IPS-18c (cell line): ENCODE data around the gene UBL4A.
A peak's percentile ranks its signal among the peaks of the same experiment; 100 is the strongest.

Experiments
- H3K4me3 ChIP-seq: 2 replicates; pipeline ENCODE4 v1.7.0; 2013; ENCODE audit warnings: low read depth, mild to moderate bottlenecking, low read length, moderate library complexity; ENCODE audit not compliant: insufficient read depth
- H3K9me3 ChIP-seq: one replicate; pipeline ENCODE4 v1.6.1; 2013; ENCODE audit warnings: mild to moderate bottlenecking, low read length, moderate library complexity; ENCODE audit not compliant: control insufficient read depth, insufficient read depth

The UBL4A gene

DNA sequence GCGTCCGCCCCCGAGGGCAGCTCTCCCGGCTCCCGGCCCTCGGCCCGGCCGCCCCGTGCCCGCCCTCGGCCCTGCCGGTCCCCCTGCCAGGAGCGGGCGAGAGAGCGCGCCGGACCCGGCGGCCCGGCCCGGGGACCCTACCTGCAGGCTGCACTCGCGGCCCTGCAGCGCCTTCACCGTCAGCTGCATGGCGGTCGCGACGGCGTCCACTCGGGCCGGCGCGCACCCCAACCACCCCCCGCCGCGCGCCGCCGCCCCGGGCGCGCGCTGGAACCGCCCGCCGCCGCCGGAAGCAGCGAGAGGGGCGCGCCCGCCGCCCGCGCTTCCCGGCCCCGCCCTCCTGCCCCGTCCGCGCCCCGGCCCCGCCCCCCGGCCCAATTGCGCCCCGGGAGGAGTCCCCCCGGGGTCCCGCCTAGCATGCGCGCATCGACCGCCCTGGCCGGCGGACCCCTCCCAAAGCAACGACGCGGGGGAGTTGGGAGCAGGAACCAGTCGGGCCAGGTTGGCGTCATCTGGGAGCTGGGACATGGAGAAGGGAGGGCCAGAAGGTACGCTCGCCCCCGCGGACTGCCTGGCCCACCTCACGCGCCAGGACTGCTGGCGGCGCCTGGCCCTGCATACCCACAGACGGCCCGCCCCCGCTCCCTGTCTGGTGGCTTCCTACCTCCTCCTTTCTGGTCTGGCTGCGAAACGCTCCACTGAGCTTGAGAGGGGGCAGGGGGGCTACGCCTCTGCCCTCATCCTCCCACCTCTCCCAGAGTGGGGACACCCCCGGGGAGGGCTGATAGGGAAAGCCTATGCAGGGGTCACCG lies at the start of gene UBL4A:
UBL4A (minus strand) TSS at position 220 of the 812 bp plus-strand sequence; CDS start at position 189, 31 bp downstream.
- Histone ChIP-seq H3K9me3 (peaks cover 18% of the 10 kb centered on the region), H3K4me3 (peak within 1 kb of the TSS; percentile 44)

DNA sequence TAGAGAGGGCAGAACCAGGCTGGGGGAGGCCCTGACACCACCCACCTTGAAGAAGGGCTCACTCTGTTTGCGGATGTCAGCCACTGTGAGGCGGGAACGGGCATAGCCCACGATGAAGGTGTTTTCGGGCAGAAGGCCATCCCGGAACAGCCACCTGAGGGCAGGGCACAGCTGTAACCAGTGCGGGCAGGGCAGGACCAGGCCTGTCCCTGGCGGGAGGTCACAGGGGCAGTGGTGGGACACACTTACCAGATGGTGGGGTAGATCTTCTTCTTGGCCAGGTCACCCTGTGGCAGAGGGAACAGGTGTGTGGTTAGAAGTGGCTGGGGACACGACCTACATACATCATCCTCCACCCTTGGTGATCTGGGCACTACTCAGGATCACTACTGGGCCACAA lies 49.5 kb upstream of the UBL4A start:
- Histone ChIP-seq H3K4me3 (no peak overlapping the region), H3K9me3 (peaks cover 11% of the 10 kb centered on the region)

DNA sequence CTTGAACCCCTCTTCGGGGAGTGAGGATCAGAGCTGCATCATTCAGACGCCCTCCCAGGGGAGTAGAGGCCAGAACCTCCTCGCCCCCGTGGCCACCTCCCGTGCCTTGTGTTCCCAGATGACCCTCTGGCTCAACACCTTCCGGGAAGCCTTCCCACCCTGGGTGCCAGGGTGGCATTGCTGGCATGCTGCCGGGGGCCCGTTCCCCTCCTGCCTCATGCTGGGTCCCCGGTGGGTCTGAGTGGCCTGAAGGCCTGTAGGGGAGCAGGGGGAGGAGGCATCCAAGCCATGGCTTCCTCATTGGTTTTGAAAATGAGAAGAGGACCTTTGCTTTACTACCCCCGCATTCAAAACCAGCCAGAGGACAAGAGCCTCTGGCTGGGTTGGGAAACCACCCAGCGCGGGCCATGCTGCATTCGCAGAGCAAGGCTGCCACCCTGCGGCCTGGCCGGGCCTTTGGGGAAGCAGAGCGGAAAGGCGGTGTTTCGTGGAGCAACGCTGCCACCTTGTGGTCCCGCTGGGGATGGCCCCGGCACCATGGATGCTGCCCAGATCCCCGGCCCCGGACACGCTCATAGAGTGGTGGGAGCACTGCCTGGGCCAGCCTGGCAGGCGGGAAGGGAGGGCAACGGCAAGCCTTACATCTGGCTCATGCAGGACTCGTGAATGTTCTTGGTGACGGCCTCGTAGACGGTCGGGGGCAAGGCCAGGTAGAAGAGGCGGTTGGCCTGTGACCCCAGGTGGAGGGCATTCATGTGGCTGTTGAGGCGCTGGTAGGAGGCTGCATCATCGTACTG lies 48.3 kb upstream of the UBL4A start:
- Histone ChIP-seq H3K9me3 (peaks cover 13% of the 10 kb centered on the region), H3K4me3 (no peak overlapping the region)

DNA sequence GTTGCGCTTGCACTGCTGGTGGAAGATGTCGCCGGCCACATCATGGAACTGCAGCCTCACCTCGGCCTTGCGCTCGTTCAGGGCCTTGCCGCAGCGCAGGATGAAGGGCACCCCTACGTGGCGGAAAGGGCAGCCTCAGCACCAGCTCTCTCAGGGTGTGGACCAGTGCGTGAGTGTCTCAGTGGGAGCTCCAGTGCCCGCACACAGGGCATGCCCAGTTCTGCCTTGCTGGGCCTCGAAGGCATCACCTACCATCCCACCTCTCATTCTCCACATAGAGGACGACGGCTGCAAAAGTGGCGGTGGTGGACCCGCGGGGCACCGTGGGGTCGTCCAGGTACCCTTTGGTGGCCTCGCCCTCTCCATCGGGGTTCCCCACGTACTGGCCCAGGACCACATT lies 46.3 kb upstream of the UBL4A start:
- peaks cover 15% of the 10 kb centered on the region for H3K9me3 ChIP-seq
- no peak overlapping the region for H3K4me3 ChIP-seq

DNA sequence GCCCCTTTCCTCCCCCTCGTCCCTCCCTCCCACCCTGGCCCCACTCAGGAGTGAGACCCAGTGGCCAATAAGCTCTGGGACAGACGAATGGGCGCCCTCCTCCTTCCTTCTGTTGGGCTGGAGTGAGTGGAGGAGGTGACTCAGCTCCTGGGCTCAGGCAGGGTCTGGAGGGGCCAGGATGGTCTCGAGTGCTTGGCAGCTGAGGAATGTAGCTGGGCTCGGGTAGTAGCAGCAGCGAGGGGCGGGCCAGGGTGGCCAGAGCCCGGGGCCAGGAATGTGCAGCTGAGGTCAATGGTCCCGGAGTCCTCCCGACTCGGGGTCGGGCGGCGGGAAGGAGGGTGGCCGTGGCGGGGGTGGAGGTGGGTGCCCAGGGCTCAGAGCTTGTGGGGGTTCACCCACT lies 45.2 kb upstream of the UBL4A start:
- H3K9me3 ChIP-seq: peaks cover 21% of the 10 kb centered on the region

DNA sequence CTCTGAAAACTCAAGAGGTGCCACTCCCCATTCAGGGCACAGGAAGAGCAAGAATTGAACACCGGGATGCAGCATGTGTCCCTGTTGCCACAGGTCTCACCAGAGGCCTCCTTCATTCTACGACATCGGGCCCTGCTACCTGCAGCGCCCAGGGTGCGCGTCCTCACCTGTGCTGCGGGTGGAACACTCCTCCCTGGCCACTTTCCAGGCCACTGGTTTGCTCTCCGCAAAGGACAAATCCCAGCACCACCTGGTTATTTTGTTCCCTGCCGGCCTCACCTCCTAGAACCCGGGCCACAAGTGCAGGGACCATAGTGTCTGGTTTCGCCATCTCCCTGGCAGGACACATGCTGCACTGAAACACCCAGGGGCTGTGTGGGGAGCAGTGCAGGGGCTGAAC lies 43.9 kb upstream of the UBL4A start:
- H3K9me3 ChIP-seq: peaks cover 22% of the 10 kb centered on the region
- no peak overlapping the region for H3K4me3 ChIP-seq

More for the DNA sequence above, 45.2 kb upstream of the UBL4A start:
- H3K4me3 ChIP-seq: no peak overlapping the region

DNA sequence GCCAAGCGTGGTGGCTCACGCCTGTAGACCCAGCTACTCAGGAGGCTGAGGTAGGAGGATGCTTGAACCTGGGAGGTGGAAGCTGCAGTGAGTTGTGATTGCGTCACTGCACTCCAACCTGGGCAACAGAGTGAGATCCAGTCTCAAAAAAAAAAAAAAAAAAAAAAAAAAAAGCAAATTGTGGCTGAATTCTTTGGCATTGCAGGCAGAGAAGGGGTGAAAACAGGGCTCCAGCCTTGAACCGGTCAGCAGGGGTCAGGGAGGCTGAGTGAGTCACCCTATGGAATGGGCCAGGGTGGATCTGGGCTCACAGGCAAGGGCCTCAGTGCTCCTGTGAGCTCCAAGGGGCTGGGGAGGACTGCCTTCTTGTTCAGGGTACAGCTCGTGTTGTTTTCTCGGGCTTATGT lies 42.8 kb upstream of the UBL4A start:
- peaks cover 22% of the 10 kb centered on the region for H3K9me3 ChIP-seq

DNA sequence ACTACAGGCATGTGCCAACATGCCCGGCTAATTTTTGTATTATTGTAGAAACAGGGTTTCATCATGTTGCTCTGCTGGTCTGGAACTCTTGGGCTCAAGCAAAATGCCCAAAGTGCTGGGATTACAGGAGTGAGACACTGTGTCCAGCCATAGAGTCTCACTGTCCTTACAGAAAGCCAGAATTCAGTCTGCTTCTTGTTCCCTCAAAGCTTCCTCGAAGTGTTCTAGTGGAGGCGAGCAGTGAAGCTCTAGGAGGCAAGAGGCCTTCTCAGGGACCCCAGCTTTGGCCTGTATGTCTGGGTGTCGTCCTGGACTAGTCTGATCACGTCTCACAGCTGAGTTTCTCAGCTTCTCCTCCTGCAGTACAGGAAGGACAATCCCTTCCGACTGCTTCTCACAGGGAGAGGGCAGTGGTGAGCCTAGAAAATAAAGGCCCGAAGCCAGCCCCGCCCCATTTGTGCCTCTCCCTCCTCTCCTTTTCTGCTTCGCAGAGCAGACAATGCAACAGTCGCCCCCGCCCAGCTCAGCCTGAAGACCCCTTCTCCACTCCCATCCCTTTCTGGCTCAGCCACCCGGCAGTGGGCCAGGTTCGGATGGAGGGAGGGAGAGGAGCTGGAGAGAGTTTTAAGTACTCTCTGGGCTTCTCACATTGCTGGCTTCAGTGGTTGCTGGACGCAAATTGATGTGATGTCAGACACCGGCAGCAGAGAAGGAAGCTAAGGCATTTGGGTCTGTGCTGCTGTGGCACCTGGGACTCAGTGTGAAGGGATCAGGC lies 40.7 kb upstream of the UBL4A start:
- Histone ChIP-seq H3K9me3 (peaks cover 17% of the 10 kb centered on the region), H3K4me3 (no peak overlapping the region)

More for the DNA sequence above, 42.8 kb upstream of the UBL4A start:
- no peak overlapping the region for H3K4me3 ChIP-seq

DNA sequence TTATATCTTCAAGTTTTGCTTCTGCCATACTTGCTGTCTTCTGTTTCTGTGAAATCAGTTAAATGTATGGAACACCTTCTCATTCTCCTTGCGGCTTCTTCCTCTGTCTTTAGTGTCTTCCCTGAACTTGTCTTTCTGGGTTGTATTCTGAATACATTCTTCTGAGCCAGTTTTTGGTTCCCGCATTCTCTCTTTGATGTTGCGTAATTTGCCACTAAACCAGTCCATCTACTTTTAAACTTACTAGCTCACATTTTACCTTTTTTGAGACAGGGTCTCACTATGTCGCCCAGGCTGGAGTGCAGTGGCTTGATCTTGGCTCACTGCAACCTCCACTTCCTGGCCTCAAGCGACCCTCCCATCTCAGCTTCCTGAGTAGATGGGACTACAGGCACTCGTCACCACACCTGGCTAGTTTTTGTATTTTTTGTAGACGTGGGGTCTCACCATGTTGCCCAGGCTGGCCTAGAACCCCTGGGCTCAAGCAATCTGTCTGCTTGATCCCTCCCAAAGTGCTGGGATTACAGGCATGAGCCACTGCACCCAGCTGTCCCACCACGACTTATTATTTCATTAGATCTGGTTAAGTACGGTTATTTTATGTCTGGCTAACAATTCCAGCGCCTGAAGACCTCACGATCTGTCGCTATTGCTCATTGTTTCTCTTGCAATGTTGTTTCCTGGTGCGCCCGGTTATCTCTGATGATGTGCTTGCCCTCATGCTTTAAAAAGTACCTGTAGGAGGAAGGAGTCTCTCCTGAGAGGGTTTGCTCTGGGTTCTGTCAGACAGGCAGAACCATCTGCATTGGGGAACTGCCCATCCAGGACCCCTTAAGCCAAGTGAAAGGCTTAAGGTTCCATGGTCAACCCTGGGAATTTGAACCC lies 39.4 kb upstream of the UBL4A start:
- H3K4me3 ChIP-seq: no peak overlapping the region
- H3K9me3 ChIP-seq: peaks cover 16% of the 10 kb centered on the region

DNA sequence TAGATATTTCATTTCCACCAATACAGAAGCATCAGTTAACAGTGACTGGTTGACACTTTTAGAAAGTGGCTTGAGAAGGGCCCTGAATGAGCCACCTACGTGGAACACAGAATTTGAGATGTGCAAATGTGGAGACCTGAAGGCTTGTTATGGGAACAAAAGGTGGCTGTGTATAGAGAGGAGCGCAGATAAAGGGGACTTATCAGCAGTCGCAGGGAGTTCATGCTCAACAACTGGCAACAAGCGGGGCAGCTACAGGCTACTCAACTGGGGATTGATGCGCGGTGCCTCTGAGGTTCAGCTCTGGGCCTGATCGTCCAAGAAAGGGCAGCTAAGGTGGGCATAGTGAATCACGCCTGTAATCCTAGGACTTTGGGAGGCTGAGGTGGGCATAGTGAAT lies 33.0 kb upstream of the UBL4A start:
- no peak overlapping the region for H3K4me3 ChIP-seq
- peaks cover 7% of the 10 kb centered on the region for H3K9me3 ChIP-seq

DNA sequence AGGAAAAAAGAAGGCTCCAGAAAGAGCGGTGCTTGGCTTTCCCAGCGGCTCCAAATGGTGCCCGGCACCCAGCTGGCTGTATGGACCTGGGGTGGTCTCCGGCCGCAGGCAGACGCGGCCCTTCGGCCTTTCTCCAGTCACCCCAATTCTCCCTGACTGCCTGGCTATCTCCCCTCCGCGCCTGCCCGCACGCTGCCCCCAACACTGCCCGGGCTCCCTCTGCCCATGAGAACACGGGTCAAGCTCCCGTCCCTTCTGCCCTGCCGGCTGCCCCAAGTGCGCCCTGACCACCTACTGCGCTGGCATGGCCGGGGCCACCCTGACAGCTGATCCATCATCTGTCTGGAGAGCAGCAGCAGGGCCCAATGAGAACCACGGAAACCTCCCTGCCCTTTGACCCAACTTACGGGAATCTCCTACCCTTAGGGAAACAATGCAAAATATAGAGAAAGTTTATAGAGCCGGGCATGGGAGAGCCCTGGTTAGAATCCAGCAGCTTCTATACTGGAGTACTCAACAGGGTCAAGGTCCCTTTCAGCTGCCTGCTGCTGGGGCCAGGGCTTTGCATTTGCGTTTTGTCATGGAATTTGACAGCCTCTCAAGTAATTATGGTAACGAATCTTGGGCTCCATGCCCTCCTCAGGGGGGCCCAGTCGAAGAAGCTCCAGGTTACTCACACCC lies 30.8 kb upstream of the UBL4A start:
- Histone ChIP-seq H3K4me3 (peak overlapping the region; percentile 40), H3K9me3 (peaks cover 7% of the 10 kb centered on the region)

DNA sequence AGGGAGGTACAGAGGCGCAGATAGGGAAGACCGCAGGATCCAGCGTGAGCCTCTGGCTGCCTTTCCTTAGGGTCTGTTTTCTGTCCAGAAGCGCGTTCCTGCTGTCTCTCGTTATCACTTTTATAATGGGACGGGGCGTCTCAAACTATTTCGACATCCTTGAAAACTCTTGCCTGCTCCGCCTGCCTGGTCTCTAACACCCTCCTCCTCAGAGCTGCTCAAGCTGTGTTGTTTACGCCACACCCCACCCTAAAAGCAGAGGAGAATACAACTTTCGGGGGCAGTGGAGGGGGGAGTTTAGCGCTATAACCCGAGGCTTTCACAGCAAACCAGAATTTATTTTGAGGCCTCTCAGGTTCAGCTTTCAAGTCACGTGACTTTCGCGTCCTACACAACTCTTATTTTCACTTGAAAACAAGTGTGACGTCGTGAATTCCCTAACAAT lies 30.3 kb upstream of the UBL4A start:
- peaks cover 7% of the 10 kb centered on the region for H3K9me3 ChIP-seq
- peak overlapping the region; percentile 40 for H3K4me3 ChIP-seq

DNA sequence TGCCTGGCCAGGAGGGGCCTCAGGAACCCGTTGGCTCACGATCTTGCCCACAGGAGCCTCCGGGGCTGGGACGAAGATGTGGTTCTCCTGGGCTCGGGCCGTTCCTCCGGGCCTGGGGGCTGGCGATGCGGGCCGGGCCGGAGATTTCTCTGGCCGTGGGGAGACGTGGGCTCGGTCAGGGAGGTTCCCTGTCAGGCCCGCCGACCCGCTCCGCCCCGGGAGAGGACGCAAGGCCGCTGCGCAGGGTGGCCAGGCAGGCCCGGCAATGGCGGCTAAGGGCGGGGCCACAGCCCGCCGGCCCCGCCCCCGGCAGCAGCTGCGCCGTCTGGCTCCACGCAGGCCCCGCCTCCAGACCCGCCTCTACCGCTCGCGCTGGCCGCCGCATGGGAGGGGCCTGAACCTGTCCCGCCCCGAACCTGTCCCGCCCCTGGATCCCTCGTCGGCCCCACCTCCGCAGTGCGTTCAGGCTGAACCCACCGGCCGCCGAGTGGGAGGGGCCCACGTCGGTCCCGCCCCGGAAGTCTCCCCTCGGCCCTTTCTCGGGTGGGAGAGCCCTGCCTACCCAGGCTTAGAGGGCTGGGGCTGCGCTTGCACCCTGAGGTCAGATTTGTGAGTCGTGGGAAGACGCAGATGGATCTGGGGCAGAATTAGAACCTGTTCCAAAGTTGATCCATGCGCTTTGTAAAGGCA lies 29.7 kb upstream of the UBL4A start, which contains the start of gene FAM3A:
FAM3A (minus strand) TSS at position 267 of the 690 bp plus-strand sequence. CDS start 460 bp downstream, outside the sequence.
- Histone ChIP-seq H3K4me3 (peak within 1 kb of the TSS; percentile 68), H3K9me3 (peaks cover 7% of the 10 kb centered on the region)

DNA sequence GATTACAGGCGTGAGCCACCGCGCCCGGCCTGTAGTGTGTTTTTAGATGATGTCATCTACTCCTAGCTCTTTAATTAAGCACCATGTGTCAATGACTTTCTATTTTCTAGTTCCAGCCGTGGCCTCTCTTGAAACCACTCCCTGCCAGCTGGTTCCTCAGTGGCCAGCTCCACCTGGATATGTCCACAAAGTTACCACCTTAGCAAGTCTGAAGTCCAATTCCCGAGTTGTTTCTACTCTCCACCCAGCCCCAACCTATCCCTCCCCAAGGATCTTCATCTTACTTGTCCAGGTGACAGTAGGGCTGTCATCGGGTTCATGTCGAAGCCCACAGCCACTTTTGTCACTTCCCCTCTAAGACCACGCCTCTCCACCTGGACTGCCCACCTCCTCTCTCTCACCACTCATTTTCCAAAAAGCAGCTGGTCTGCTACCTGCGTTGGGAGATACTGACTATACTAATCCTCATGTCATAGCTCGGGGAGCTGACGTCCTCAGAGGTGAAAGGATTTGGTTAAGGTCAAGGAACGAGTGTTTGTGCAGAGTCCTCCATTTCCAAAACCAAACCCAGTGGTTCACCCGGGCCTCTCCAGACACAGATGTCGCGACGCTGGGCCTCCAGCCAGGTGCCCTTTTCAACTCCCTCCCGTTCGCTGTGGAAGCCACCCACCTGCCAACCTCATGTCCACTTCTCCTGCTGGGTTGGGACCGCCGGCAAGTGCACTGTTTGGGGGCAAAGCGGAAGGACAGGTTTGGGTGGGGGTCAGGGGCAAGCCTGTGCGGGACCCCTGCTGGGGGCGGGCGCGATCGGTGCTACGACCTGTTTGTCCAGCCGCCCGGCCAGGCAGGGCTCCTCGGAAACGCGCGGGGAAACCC lies 28.9 kb upstream of the UBL4A start:
- H3K4me3 ChIP-seq: peak overlapping the region; percentile 68
- H3K9me3 ChIP-seq: peaks cover 7% of the 10 kb centered on the region

DNA sequence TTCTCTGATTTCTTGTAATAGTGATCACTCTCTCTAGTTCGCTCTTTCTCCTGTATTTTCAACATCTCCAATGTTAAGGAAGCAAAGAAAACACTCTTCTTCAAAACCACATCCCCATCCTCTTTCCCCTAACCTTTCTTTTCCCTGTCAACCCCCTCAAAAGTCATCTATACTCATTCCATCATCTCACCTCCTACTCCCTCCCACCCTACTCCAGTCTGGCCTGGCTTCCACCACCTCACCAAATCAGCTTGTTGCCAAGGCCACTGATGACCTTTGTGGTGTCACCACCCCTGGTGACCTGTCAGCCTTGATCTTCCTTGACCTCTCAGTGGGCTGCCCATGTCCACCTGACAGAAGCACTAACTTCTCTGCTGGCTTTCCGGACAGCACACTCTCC lies 27.3 kb upstream of the UBL4A start:
- Histone ChIP-seq H3K9me3 (peaks cover 9% of the 10 kb centered on the region), H3K4me3 (no peak overlapping the region)
